Lung (tissue), 12 donors: ENCODE measurements around the gene COQ3. TPM values are rescaled to one million over a fixed set of nuclear protein-coding genes. Genes with fewer than 3 reads are reported as not detected.
A peak's percentile ranks its signal among the peaks of the same experiment; 100 is the strongest.

Source experiments
- ATAC-seq: fragments of 200-7000 bp; cut with Tn5 transposase; one replicate; pipeline ENCODE4 v1.9.1; 2020; ENCODE audit warnings: moderate number of reproducible peaks; ENCODE audit not compliant: insufficient read depth, low FRiP score
- DNase-seq, 3 donors: peaks; one replicate each; pipeline ENCODE4 v3.0.0-alpha.2; 2013 to 2017
- H3K27ac ChIP-seq, 2 donors: one replicate each; pipeline ENCODE4 v1.5.1; 2013; ENCODE audit warnings: mild to moderate bottlenecking in 2 of 2, moderate library complexity in 2 of 2, control low read depth in 1 of 2, inconsistent platforms in 1 of 2, low read depth in 1 of 2, low read length in 1 of 2
- H3K27me3 ChIP-seq, 3 donors: one replicate each; pipeline ENCODE4 v1.5.1; 2013; ENCODE audit warnings: low read length in 2 of 3; ENCODE audit not compliant: control insufficient read depth in 3 of 3, insufficient read depth in 3 of 3
- H3K36me3 ChIP-seq, 4 donors: one replicate each; pipeline ENCODE4 v1.5.1; 2013; ENCODE audit warnings: low read length in 4 of 4, mild to moderate bottlenecking in 1 of 4, moderate library complexity in 1 of 4; ENCODE audit not compliant: control insufficient read depth in 4 of 4, insufficient read depth in 4 of 4
- H3K4me1 ChIP-seq, 5 donors: one replicate each; pipeline ENCODE4 v1.5.1; 2013; ENCODE audit warnings: low read length in 5 of 5, mild to moderate bottlenecking in 2 of 5, moderate library complexity in 1 of 5; ENCODE audit not compliant: control insufficient read depth in 5 of 5, insufficient read depth in 5 of 5
- H3K4me3 ChIP-seq: one replicate; pipeline ENCODE4 v1.5.1; 2013; ENCODE audit warnings: mild to moderate bottlenecking, control low read depth, moderate library complexity
- H3K9ac ChIP-seq, 2 donors: one replicate each; pipeline ENCODE4 v1.5.1; 2013; ENCODE audit warnings: low read length in 2 of 2, control low read depth in 1 of 2; ENCODE audit not compliant: insufficient read depth in 1 of 2
- H3K9me3 ChIP-seq, 4 donors: one replicate each; pipeline ENCODE4 v1.5.1; 2013; ENCODE audit warnings: low read length in 3 of 4, mild to moderate bottlenecking in 1 of 4, moderate library complexity in 1 of 4; ENCODE audit not compliant: control insufficient read depth in 4 of 4, insufficient read depth in 3 of 4
- WGBS, 2 donors: extraction: QIAGEN DNeasy Blood & Tissue Kit; methylation state at CpG; one replicate each; pipeline ENCODE4 v1.1.7; 2013; 5-methylcytosine and 5-hydroxymethylcytosine counted together
- polyA plus RNA-seq, 2 donors: library from polyadenylated mRNA; stranded (reverse); fragments of 200-250 nt; gene quantifications; one replicate each; pipeline ENCODE4 v1.2.1, GENCODE V29; 2013
- total RNA-seq, 2 donors: library from RNA; depleted of rRNA in 1 of 2; stranded (reverse); fragments of >200 nt in 1 of 2; gene quantifications; one replicate each; pipeline ENCODE4 v1.2.1, GENCODE V29; 2014 to 2021
- TF ChIP-seq, protein P1 (sequence below): IDR thresholded peaks from 2 replicates; pipeline ENCODE4 v1.5.1; 2012; ENCODE audit warnings: mild to moderate bottlenecking; ENCODE audit errors: control extremely low read depth, extremely low read depth
- donor health status: control.
- donor health status: control.
- donor health status: Bipolar disorder and iron deficiency.
- donor health status: healthy.
- donor health status: DM: yes; HTN: yes; CAD: no.

Gene COQ3
- total and polyA plus RNA-seq, 4 donors = 2.8 to 11.7 (median 5.9) TPM

GRCh38 chr6:99431901-99432300 is 37.9 kb upstream of the COQ3 start:
- Histone ChIP-seq H3K27ac (no peak overlapping the region), H3K9ac (no peak overlapping the region), H3K9me3 (no peaks in the 10 kb centered on the region), H3K27me3 (no peaks in the 10 kb centered on the region), H3K4me3 (no peak overlapping the region), H3K36me3 (peaks cover 0 to 8% (median 0%) of the 10 kb centered on the region in 4 donors), H3K4me1 (peaks cover 0 to 9% (median 0%) of the 10 kb centered on the region in 5 donors)
- no peak for DNase-seq
- no peak for ATAC-seq
- TF ChIP-seq, protein P1, sequence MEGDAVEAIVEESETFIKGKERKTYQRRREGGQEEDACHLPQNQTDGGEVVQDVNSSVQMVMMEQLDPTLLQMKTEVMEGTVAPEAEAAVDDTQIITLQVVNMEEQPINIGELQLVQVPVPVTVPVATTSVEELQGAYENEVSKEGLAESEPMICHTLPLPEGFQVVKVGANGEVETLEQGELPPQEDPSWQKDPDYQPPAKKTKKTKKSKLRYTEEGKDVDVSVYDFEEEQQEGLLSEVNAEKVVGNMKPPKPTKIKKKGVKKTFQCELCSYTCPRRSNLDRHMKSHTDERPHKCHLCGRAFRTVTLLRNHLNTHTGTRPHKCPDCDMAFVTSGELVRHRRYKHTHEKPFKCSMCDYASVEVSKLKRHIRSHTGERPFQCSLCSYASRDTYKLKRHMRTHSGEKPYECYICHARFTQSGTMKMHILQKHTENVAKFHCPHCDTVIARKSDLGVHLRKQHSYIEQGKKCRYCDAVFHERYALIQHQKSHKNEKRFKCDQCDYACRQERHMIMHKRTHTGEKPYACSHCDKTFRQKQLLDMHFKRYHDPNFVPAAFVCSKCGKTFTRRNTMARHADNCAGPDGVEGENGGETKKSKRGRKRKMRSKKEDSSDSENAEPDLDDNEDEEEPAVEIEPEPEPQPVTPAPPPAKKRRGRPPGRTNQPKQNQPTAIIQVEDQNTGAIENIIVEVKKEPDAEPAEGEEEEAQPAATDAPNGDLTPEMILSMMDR = no peak
- WGBS, 2 donors = 92 to 96% methylated on average over 2 of the region's 2 CpGs

GRCh38 chr6:99427988-99428387 is 34.0 kb upstream of the COQ3 start:
- no peaks in the 10 kb centered on the region for H3K27me3 ChIP-seq
- WGBS, 2 donors = 95 to 97% methylated on average over 5 of the region's 5 CpGs
- ATAC-seq (no peak), DNase-seq (no peak)
- TF ChIP-seq, protein P1 = no peak
- H3K27ac ChIP-seq = no peak overlapping the region
- no peaks in the 10 kb centered on the region for H3K9me3 ChIP-seq
- no peak overlapping the region for H3K4me3 ChIP-seq
- H3K9ac ChIP-seq = no peak overlapping the region
- H3K4me1 ChIP-seq = peaks cover 4 to 30% (median 14%) of the 10 kb centered on the region in 5 donors
- peaks cover 0 to 14% (median 3%) of the 10 kb centered on the region in 4 donors for H3K36me3 ChIP-seq

GRCh38 chr6:99426451-99426757 is 32.4 kb upstream of the COQ3 start:
- no peaks in the 10 kb centered on the region for H3K9me3 ChIP-seq
- H3K9ac ChIP-seq = peak overlapping the region; percentile 93 to 100
- DNase-seq (no peak), ATAC-seq (no peak)
- H3K4me3 ChIP-seq = peak overlapping the region; percentile 67
- H3K27ac ChIP-seq = peak overlapping the region in 1 of 2 donors; percentile 84
- TF ChIP-seq, protein P1 = no peak
- H3K4me1 ChIP-seq = peaks cover 6 to 33% (median 15%) of the 10 kb centered on the region in 5 donors
- WGBS, 2 donors = 37 to 67% methylated on average over 4 of the region's 4 CpGs
- no peaks in the 10 kb centered on the region for H3K27me3 ChIP-seq
- peaks cover 0 to 17% (median 3%) of the 10 kb centered on the region in 4 donors for H3K36me3 ChIP-seq
